GM21526 (cell line): Measurements from ENCODE around the gene SMIM1.
"Not testable (repeated sequence)": the region's sequence is repeated elsewhere in the genome, so short reads cannot be mapped to it uniquely, and the experiment has no call there.

Experiments used
- ATAC-seq: cut with Tn5 transposase; IDR thresholded peaks from one replicate; pipeline ENCODE4 v1.9.1; 2021; ENCODE audit warnings: moderate library complexity; ENCODE audit not compliant: unreplicated experiment, low FRiP score

The SMIM1 gene

GRCh38 chr1:3772715-3773571, at the start of gene SMIM1:
Gene SMIM1, plus strand, starts transcription at chr1:3772749. Its CDS starts 2,625 bp downstream, at chr1:3775374.
- ATAC-seq: no peak

GRCh38 chr1:3722846-3723245, 49.7 kb upstream of the SMIM1 start:
- ATAC-seq: no peak

- ATAC-seq: not testable (repeated sequence)
These were observed 48.0 kb upstream of the SMIM1 start for GRCh38 chr1:3724416-3725030.

GRCh38 chr1:3725366-3725765, 47.2 kb upstream of the SMIM1 start:
- ATAC-seq: no peak

GRCh38 chr1:3727042-3727824, 45.3 kb upstream of the SMIM1 start:
- ATAC-seq: no peak

GRCh38 chr1:3727825-3728776, 44.4 kb upstream of the SMIM1 start:
- ATAC-seq: no peak

- no peak for ATAC-seq
These were observed 42.7 kb upstream of the SMIM1 start for GRCh38 chr1:3729594-3730542.

GRCh38 chr1:3730543-3731247, 41.9 kb upstream of the SMIM1 start:
- ATAC-seq: no peak

- no peak for ATAC-seq
These were observed 40.7 kb upstream of the SMIM1 start for GRCh38 chr1:3731583-3732433.

- no peak for ATAC-seq
These were observed 40.0 kb upstream of the SMIM1 start for GRCh38 chr1:3732434-3733093.

GRCh38 chr1:3733094-3733882, 39.3 kb upstream of the SMIM1 start:
- ATAC-seq: no peak

GRCh38 chr1:3733883-3734589, 38.5 kb upstream of the SMIM1 start:
- ATAC-seq: no peak

- no peak for ATAC-seq
These were observed 37.9 kb upstream of the SMIM1 start for GRCh38 chr1:3734602-3735001.

GRCh38 chr1:3735027-3735681, 37.4 kb upstream of the SMIM1 start:
- ATAC-seq: no peak

GRCh38 chr1:3735688-3736087, 36.9 kb upstream of the SMIM1 start:
- ATAC-seq: no peak
